Urothelium cell line (cell line): ENCODE measurements around the gene SDK1.
A peak's percentile ranks its signal among the peaks of the same experiment; 100 is the strongest.

Experiments
- DNase-seq: peaks from one replicate; pipeline ENCODE4 v3.0.0; 2011; ENCODE audit warnings: low spot score, mixed read lengths
- FAIRE-seq: peaks from 2 replicates; lab custom pipeline; 2011; peaks lifted over from hg19 to GRCh38; lab: Jason Lieb, UNC

SDK1 gene

GRCh38 chr7:3333861-3334260, 32.8 kb downstream of the SDK1 start:
- DNase-seq: no peak

GRCh38 chr7:3336042-3336665, 35.1 kb downstream of the SDK1 start:
- FAIRE-seq: peak; percentile 93

More at GRCh38 chr7:3333861-3334260, 32.8 kb downstream of the SDK1 start:
- no peak for FAIRE-seq

GRCh38 chr7:3338161-3338560, 37.1 kb downstream of the SDK1 start:
- FAIRE-seq: no peak

More at GRCh38 chr7:3336042-3336665, 35.1 kb downstream of the SDK1 start:
- DNase-seq: no peak

GRCh38 chr7:3345699-3346481, 44.8 kb downstream of the SDK1 start:
- FAIRE-seq (peak; percentile 88), DNase-seq (no peak)

More at GRCh38 chr7:3338161-3338560, 37.1 kb downstream of the SDK1 start:
- DNase-seq: no peak

- FAIRE-seq (peak; percentile 95), DNase-seq (no peak)
These were observed 48.1 kb downstream of the SDK1 start for GRCh38 chr7:3349126-3349525.

- peak; percentile 59 for FAIRE-seq
- no peak for DNase-seq
These were observed 55.1 kb downstream of the SDK1 start for GRCh38 chr7:3356173-3356572.

- DNase-seq: no peak
These were observed 57.9 kb downstream of the SDK1 start for GRCh38 chr7:3358991-3359390.

GRCh38 chr7:3367261-3367660, 66.2 kb downstream of the SDK1 start:
- DNase-seq: no peak
- FAIRE-seq: no peak

More at GRCh38 chr7:3358991-3359390, 57.9 kb downstream of the SDK1 start:
- FAIRE-seq: peak; percentile 74

GRCh38 chr7:3370068-3370830, 69.2 kb downstream of the SDK1 start:
- DNase-seq (no peak), FAIRE-seq (peak; percentile 85)

- no peak for DNase-seq
These were observed 69.9 kb downstream of the SDK1 start for GRCh38 chr7:3370921-3371320.

GRCh38 chr7:3371601-3372000, 70.5 kb downstream of the SDK1 start:
- peak; percentile 63 for FAIRE-seq
- no peak for DNase-seq

More at GRCh38 chr7:3370921-3371320, 69.9 kb downstream of the SDK1 start:
- FAIRE-seq: peak; percentile 92

GRCh38 chr7:3374239-3374638, 73.2 kb downstream of the SDK1 start:
- no peak for DNase-seq
- peak; percentile 27 for FAIRE-seq

- FAIRE-seq (peak; percentile 81), DNase-seq (no peak)
These were observed 77.5 kb downstream of the SDK1 start for GRCh38 chr7:3378390-3379150.

- DNase-seq: no peak
- peak; percentile 46 for FAIRE-seq
These were observed 79.0 kb downstream of the SDK1 start for GRCh38 chr7:3380034-3380433.

- DNase-seq: no peak
- FAIRE-seq: peak; percentile 95
These were observed 80.0 kb downstream of the SDK1 start for GRCh38 chr7:3380886-3381685.

GRCh38 chr7:3386423-3387190, 85.6 kb downstream of the SDK1 start:
- no peak for DNase-seq
- FAIRE-seq: peak; percentile 94

- DNase-seq (no peak), FAIRE-seq (no peak)
These were observed 92.8 kb downstream of the SDK1 start for GRCh38 chr7:3393862-3394261.

GRCh38 chr7:3397324-3397723, 96.3 kb downstream of the SDK1 start:
- FAIRE-seq (peak; percentile 75), DNase-seq (no peak)

- peak; percentile 45 for DNase-seq
- FAIRE-seq: peak; percentile 74
These were observed 98.8 kb downstream of the SDK1 start for GRCh38 chr7:3399858-3400257.
